Gastrocnemius medialis (tissue), 4 donors: ENCODE measurements around the gene KLHL18. TPM values are rescaled to one million over a fixed set of nuclear protein-coding genes. Genes with fewer than 3 reads are reported as not detected.
"Not testable (repeated sequence)": the region's sequence is repeated elsewhere in the genome, so short reads cannot be mapped to it uniquely, and the experiment has no call there.

Source experiments
- ATAC-seq, 2 donors: fragments of 150-250 bp; one replicate each; pipeline ENCODE4 v1.9.1; 2016
- DNase-seq, 2 donors: peaks; one replicate each; pipeline ENCODE4 v3.0.0-alpha.2; 2019
- H3K27ac ChIP-seq, 4 donors: fragments of 200-600 bp; sonication (generic); 1 replicate in 1 of 4; 2 replicates in 3 of 4; pipeline ENCODE4 v1.5.1; 2016 to 2018; ENCODE audit warnings: mild to moderate bottlenecking in 2 of 4, moderate library complexity in 1 of 4
- H3K27me3 ChIP-seq, 3 donors: fragments of 200-600 bp; sonication (generic) in 2 of 3; 1 replicate in 1 of 3; 2 replicates in 2 of 3; pipeline versions ENCODE4 v1.5.1 to v1.6.0; 2016 to 2019; ENCODE audit warnings: mild to moderate bottlenecking in 1 of 3, moderate library complexity in 1 of 3
- H3K36me3 ChIP-seq, 2 donors: fragments of 200-600 bp; sonication (generic) in 1 of 2; one replicate each; pipeline ENCODE4 v1.5.1; 2017 to 2018
- H3K4me1 ChIP-seq, 2 donors: fragments of 200-600 bp; sonication (generic) in 1 of 2; one replicate each; pipeline ENCODE4 v1.5.1; 2016 to 2017; ENCODE audit warnings: mild to moderate bottlenecking in 2 of 2
- H3K4me3 ChIP-seq, 4 donors: fragments of 200-600 bp; sonication (generic) in 3 of 4; 1 replicate in 1 of 4; 2 replicates in 3 of 4; pipeline ENCODE4 v1.5.1; 2016 to 2019; ENCODE audit warnings: mild to moderate bottlenecking in 2 of 4
- H3K9me3 ChIP-seq, 3 donors: fragments of 200-600 bp; sonication (generic) in 2 of 3; 1 replicate in 1 of 3; 2 replicates in 2 of 3; pipeline ENCODE4 v1.5.1; 2016 to 2019
- POLR2A ChIP-seq, 2 donors: fragments of 450-650 bp; IDR thresholded peaks; one replicate each; pipeline ENCODE4 v1.6.1; 2017; ENCODE audit warnings: antibody characterized with exemption in 2 of 2, mild to moderate bottlenecking in 2 of 2, moderate library complexity in 2 of 2
- in situ Hi-C, 4 donors: fragments of 200-750 bp; cut with MboI; loops; one replicate each; pipeline versions ENCODE4 v1.15.0 to v1.8.0; 2017; ENCODE audit warnings: low sequenced_read_pairs in 4 of 4
- intact Hi-C: fragments of 100-400 bp; cut with DNase I; formaldehyde crosslinking; loops from one replicate; pipeline ENCODE4 v1.15.1; 2023; ENCODE audit warnings: low total_unique reads
- total RNA-seq, 4 donors: library from RNA; depleted of rRNA; stranded (reverse); fragments of >200 nt; gene quantifications; one replicate each; pipeline versions ENCODE4 v1.1.0 to v1.2.3, GENCODE V29; 2016
- TF ChIP-seq, protein P1 (sequence below), 5 experiments: fragments of 450-650 bp in 3 of 5; fragments of 200-600 bp in 2 of 5; sonication (generic) in 2 of 5; IDR thresholded peaks in 4 of 5; conservative IDR thresholded peaks in 1 of 5; 1 replicate in 4 of 5; 2 replicates in 1 of 5; pipeline ENCODE4 v1.5.1; 2016 to 2019; ENCODE audit warnings: antibody characterized with exemption in 5 of 5, mild to moderate bottlenecking in 3 of 5, moderate library complexity in 3 of 5

The KLHL18 gene
- total RNA-seq, 4 donors from 2014 or later = 19.0 to 26.3 (median 22.4) TPM

GRCh38 chr3:47306022-47306421, 23.3 kb downstream of the KLHL18 start:
- in situ Hi-C loops = loop anchor here in 2 of 4 donors (25.0 kb wide), 1 partner anchor 594 kb away; the partner anchor contains the start of genes PRSS50 (in 2 of the 2) and TMIE (in 2 of the 2)
- H3K9me3 ChIP-seq = no peaks in the 10 kb centered on the region
- H3K27me3 ChIP-seq = no peaks in the 10 kb centered on the region
- intact Hi-C loops = no loop called here
- TF ChIP-seq, protein P1, sequence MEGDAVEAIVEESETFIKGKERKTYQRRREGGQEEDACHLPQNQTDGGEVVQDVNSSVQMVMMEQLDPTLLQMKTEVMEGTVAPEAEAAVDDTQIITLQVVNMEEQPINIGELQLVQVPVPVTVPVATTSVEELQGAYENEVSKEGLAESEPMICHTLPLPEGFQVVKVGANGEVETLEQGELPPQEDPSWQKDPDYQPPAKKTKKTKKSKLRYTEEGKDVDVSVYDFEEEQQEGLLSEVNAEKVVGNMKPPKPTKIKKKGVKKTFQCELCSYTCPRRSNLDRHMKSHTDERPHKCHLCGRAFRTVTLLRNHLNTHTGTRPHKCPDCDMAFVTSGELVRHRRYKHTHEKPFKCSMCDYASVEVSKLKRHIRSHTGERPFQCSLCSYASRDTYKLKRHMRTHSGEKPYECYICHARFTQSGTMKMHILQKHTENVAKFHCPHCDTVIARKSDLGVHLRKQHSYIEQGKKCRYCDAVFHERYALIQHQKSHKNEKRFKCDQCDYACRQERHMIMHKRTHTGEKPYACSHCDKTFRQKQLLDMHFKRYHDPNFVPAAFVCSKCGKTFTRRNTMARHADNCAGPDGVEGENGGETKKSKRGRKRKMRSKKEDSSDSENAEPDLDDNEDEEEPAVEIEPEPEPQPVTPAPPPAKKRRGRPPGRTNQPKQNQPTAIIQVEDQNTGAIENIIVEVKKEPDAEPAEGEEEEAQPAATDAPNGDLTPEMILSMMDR (IDR thresholded peaks at IDR 0.05 in 4 of 5, conservative IDR thresholded peaks at IDR 0.05 in 1 of 5) = no peak
- TF ChIP-seq POLR2A (IDR thresholded peaks at IDR 0.05) = no peak
- no peak overlapping the region for H3K4me3 ChIP-seq
- H3K36me3 ChIP-seq = peaks cover 0 to 9% of the 10 kb centered on the region in 2 donors
- no peak for DNase-seq
- ATAC-seq = no peak
- H3K4me1 ChIP-seq = no peaks in the 10 kb centered on the region
- H3K27ac ChIP-seq = no peak overlapping the region

- H3K27ac ChIP-seq, H3K4me1 ChIP-seq, H3K27me3 ChIP-seq, intact Hi-C loops, H3K36me3 ChIP-seq, DNase-seq, H3K9me3 ChIP-seq, H3K4me3 ChIP-seq, ATAC-seq: not testable (repeated sequence)
- in situ Hi-C loops = loop anchor here in 2 of 4 donors (25.0 kb wide), 1 partner anchor 597 kb away; the partner anchor contains the start of genes PRSS50 (in 2 of the 2) and TMIE (in 2 of the 2)
These were observed 26.5 kb downstream of the KLHL18 start for GRCh38 chr3:47309231-47309630.

DNA sequence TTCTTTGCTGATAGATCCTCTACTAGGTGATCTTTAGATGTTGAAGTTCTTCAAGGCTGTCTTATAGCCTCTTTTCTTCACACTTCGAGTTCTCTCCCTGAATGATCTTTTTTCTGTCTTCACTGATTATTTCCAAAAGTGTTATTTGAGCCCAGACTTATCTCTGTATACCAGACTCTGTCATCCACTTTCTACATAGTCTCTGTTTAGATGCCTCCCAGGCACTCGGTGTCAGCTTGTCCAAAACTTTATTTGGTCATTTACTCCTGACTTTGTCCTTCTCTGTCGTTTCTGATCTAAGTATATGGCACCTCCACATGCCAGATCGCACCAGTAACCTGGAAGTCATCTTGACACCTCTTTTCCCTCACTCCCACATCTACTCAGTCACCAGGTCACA, 27.6 kb downstream of the KLHL18 start:
- TF ChIP-seq, protein P1 (IDR thresholded peaks at IDR 0.05 in 4 of 5, conservative IDR thresholded peaks at IDR 0.05 in 1 of 5) = no peak
- TF ChIP-seq POLR2A (IDR thresholded peaks at IDR 0.05) = no peak
- no peak for DNase-seq
- Histone ChIP-seq H3K27me3 (no peaks in the 10 kb centered on the region), H3K4me3 (no peak overlapping the region), H3K36me3 (no peaks in the 10 kb centered on the region), H3K4me1 (peaks cover 11 to 13% of the 10 kb centered on the region in 2 donors), H3K27ac (no peak overlapping the region), H3K9me3 (no peaks in the 10 kb centered on the region)
- intact Hi-C loops = no loop called here
- in situ Hi-C loops = loop anchor here in 2 of 4 donors (25.0 kb wide), 1 partner anchor 598 kb away; the partner anchor contains the start of genes PRSS50 (in 2 of the 2) and TMIE (in 2 of the 2)
- no peak for ATAC-seq

GRCh38 chr3:47313341-47314055, 30.8 kb downstream of the KLHL18 start:
- no peak for TF ChIP-seq POLR2A (IDR thresholded peaks at IDR 0.05)
- TF ChIP-seq, protein P1 (IDR thresholded peaks at IDR 0.05 in 4 of 5, conservative IDR thresholded peaks at IDR 0.05 in 1 of 5) = no peak
- intact Hi-C loops = no loop called here
- H3K4me3 ChIP-seq = no peak overlapping the region
- in situ Hi-C loops = loop anchor here in 2 of 4 donors (25.0 kb wide), 1 partner anchor 601 kb away; the partner anchor contains the start of genes PRSS50 (in 2 of the 2) and TMIE (in 2 of the 2)
- H3K36me3 ChIP-seq = no peaks in the 10 kb centered on the region
- H3K27ac ChIP-seq = no peak overlapping the region
- DNase-seq (no peak), ATAC-seq (no peak)
- no peaks in the 10 kb centered on the region for H3K27me3 ChIP-seq
- peaks cover 13 to 22% of the 10 kb centered on the region in 2 donors for H3K4me1 ChIP-seq
- H3K9me3 ChIP-seq = no peaks in the 10 kb centered on the region

DNA sequence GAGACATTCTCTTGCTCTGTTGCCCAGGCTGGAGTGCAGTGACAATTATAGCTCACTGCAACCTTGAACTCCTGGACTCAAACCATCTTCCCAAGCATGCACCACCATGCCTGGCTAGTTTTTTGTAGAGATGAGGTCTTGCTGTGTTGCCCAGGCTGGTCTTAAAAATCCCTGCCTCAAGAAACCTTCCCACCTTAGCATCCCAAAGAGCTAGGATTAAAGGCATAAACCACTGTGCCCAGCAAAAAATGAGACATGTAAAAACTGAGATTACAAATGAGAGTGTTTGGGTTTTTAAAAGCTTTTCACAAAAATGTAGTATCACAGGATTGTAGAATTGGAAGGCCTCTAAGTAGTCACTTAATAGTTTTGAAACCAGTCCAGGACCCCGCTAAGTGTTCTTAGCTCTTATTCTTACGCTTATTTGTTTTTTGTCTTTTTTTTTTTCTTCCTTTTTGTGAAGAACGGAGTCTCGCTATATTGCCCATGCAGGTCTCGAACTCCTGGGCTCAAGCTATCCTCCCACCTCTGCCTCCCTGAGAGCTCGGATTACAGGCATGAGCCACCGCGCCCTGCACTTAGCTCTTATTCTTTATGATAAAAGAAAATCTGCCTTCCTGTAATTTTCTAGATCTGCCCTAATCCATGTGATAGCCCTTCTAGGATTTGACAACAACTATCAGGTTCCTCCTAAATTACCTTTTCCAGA, 31.5 kb downstream of the KLHL18 start:
- in situ Hi-C loops (loop anchor here in 2 of 4 donors (25.0 kb wide), 1 partner anchor 602 kb away; the partner anchor contains the start of genes PRSS50 (in 2 of the 2) and TMIE (in 2 of the 2)), intact Hi-C loops (no loop called here)
- no peaks in the 10 kb centered on the region for H3K9me3 ChIP-seq
- peaks cover 13 to 28% of the 10 kb centered on the region in 2 donors for H3K4me1 ChIP-seq
- no peaks in the 10 kb centered on the region for H3K36me3 ChIP-seq
- H3K4me3 ChIP-seq = no peak overlapping the region
- no peak for ATAC-seq
- DNase-seq = no peak
- no peaks in the 10 kb centered on the region for H3K27me3 ChIP-seq
- no peak overlapping the region for H3K27ac ChIP-seq
- no peak for TF ChIP-seq POLR2A (IDR thresholded peaks at IDR 0.05)
- TF ChIP-seq, protein P1 (IDR thresholded peaks at IDR 0.05 in 4 of 5, conservative IDR thresholded peaks at IDR 0.05 in 1 of 5) = no peak
